PFSK-1 (cell line): ENCODE data around the gene USP9X.

Source experiments
- POLR2AphosphoS5 ChIP-seq: IDR thresholded peaks from 2 replicates; pipeline ENCODE4 v1.6.1; 2012; ENCODE audit warnings: low read depth, mild to moderate bottlenecking, control low read depth, low read length, moderate library complexity
- REST ChIP-seq, 2 experiments: IDR thresholded peaks; 2 replicates each; pipeline versions ENCODE4 v1.6.1 to v1.8.0; 2011 to 2012; ENCODE audit warnings: low read depth in 2 of 2, low read length in 2 of 2, control low read depth in 1 of 2, inconsistent platforms in 1 of 2, mild to moderate bottlenecking in 1 of 2, moderate library complexity in 1 of 2; ENCODE audit not compliant: insufficient read depth in 1 of 2
- SIN3A ChIP-seq: IDR thresholded peaks from 2 replicates; pipeline ENCODE4 v1.6.1; 2012; ENCODE audit warnings: mild to moderate bottlenecking, low read length, moderate library complexity, borderline replicate concordance; ENCODE audit not compliant: insufficient read depth
- TAF1 ChIP-seq: IDR thresholded peaks from 2 replicates; pipeline ENCODE4 v1.6.1; 2012; ENCODE audit warnings: low read length, control low read depth, borderline replicate concordance; ENCODE audit not compliant: insufficient read depth

- peak; percentile 68 for TF ChIP-seq POLR2AphosphoS5
- TF ChIP-seq REST (IDR thresholded peaks at IDR 0.05; ENCODE audit: insufficient read depth in 1 of 2, low read depth in 2 of 2, low read length in 2 of 2): 0 out of 4 replicates have a peak, but pooled peaks of 1 of the 2 experiments have one; percentile 8
- TF ChIP-seq TAF1: peak; percentile 63; the same call in 1 of the 2 replicates
- no peak for TF ChIP-seq SIN3A
These were observed 977 bp upstream of the USP9X start for GRCh38 chrX:41084044-41084892.
